Middle frontal gyrus (tissue), 1 donor: ENCODE results near the gene FRMD4A.

ENCODE experiments used
- DNase-seq: peaks from one replicate; pipeline ENCODE4 v3.0.0-alpha.2; 2015; ENCODE audit warnings: low spot score; ENCODE audit errors: extremely low spot score

The FRMD4A gene

GRCh38 chr10:13990392-13990805, 340.3 kb downstream of the FRMD4A start:
- DNase-seq: no peak

GRCh38 chr10:13989616-13990015, 341.1 kb downstream of the FRMD4A start:
- no peak for DNase-seq

DNA sequence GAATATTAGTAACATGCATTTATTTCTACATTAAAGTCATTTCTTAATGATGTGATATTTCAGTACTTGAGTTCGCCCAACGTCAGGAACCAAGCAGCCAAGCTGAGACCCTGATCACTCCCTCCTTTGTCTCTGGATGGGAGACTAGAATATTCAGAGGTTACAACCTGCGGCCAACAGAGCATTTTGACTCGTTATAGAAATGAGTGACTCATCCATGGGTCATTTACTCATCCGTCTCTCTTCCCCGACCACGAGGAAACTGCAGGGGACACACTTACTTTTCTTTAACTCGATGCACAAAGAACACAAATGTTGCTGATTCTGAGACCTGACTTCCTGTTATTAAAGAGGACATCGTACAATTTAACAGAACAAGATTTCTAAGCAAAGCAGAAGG, 343.3 kb downstream of the FRMD4A start:
- no peak for DNase-seq

DNA sequence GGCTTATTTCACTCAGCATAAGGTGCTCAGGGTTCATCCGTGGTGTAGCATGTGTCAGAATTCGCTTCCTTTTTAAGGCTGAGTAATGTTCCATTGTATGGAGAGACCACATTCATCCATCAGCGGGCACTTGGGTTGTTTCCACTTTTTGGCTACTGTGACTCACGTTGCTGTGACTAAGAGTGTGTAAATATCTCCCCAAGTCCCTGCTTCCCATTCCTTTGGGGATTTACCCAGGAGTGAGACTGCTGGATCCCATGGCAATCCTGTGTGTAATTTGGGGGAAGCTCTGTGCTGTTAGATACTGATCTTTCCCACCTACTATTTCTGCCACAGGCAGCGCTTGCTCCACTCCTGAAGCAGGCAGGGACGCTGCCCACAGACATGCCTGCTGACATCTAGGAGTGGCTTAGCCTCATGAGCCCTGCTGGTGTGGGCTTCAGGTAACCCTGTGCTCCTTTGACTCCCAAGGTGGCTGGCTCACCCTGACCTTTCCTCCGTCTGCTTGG, 346.0 kb downstream of the FRMD4A start:
- no peak for DNase-seq

DNA sequence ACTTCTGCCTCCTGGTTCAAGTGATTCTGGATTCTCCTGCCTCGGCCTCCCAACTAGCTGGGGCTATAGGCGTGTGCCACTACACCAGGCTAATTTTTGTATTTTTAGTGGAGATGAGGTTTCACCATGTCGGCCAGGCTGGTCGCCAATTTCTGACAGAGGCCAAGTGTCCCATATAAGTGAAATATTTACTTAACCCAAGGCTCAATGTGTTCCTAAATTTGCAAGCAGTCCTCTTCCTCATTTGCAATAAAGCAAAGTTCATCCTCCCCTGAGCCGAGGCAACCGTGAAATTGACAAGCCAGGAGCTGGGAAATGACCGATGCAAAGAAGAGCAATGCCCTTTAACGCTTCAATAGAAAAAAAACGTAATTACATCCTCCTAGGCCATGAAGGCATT, 347.7 kb downstream of the FRMD4A start:
- no peak for DNase-seq

- no peak for DNase-seq
Measured at GRCh38 chr10:13978533-13979115, 352.1 kb downstream of the FRMD4A start.

- no peak for DNase-seq
Measured at GRCh38 chr10:13977861-13978532, 352.7 kb downstream of the FRMD4A start.

DNA sequence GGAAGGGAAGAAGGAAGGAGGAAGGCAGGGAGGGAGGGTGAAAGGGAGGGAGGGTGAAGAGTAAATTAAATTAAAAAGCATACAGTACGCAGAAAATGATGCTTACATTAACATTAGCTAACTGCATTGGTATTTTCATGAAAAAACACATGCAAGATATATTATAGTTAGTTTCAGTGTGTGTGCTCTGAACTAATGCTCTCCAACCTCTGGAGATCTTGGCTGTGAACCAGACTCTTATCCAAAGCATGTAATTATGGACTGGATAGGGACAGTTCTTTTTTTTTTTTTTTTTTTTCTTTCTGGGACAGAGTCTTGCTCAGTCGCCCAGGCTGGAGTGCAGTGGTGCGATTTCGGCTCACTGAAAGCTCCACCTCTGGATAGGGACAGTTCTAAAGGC, 357.0 kb downstream of the FRMD4A start:
- DNase-seq: no peak

DNA sequence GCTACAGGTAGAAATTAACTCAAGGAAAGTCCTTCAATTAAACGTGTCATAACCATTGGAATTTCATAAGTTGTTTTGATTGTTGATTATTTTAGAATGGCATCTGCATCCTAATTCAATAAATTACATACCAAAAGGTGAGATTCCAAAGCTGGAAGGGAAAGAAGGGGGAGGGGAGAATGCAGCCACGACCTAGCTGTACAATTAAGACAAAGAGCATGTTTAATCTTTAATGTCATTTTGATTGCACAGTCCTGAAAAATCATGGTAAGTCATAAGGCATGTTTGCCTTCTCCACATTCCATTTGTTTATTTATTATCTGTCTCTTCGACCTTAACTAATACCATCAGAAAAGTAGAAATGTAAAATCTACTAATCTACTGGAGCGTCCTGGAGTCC, 358.1 kb downstream of the FRMD4A start:
- DNase-seq: no peak

- DNase-seq: no peak
Measured at GRCh38 chr10:13971601-13972475, 358.9 kb downstream of the FRMD4A start.

DNA sequence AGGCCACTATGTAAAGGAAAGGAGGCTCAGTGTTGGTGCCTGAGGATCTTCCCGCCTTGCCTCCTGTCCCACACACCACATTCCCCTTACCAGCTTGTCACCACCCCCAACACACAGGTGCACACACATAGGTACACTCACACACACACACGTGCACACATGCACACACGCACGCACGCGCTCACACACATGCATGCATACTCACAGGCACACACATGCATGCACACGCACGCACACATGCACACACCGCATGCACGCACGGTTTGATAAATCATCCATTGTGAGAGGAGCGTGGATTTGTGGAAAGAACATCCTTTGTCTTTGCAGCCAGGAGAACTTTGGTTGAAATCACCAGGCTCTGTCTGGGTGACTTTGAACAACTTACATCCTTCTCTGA, 359.8 kb downstream of the FRMD4A start:
- no peak for DNase-seq

DNA sequence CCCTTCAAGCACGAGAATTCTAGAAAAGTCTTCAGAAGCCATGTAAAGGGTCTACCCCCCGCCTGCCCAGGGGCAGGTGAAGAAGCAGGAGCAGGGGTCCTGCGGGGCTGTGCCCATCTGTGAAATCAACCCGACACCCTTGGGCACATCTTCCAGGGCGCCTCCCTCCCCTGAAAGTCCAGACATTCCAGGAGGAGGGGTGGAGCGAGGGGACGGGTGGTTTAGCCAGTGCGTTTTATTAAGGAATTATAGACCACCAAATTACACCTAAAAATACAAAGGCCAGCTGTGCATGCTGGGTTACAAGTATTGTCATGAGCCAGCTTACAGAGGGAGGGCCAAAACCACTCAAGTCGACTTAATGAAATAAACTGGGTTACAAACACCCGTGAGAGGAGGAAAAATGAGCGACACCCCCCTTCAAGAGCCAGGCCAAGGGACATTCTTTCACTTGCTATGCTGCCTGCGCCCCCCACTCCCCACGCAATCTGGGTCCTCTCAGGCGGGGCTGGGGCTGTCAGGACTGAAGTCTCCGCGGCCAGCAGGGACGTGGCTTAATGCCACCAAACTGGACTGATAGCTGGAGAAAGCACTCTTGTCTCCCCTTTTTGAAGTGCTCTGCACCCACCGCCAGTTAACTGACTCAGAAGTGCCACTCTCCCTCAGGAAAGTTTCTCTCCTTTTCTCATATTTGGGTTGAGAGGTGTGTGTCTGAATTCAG, 360.3 kb downstream of the FRMD4A start:
- DNase-seq: no peak

- no peak for DNase-seq
Measured at GRCh38 chr10:13969792-13970140, 361.0 kb downstream of the FRMD4A start.

- no peak for DNase-seq
Measured at GRCh38 chr10:13969118-13969791, 361.5 kb downstream of the FRMD4A start.

GRCh38 chr10:13961853-13962252, 368.9 kb downstream of the FRMD4A start:
- no peak for DNase-seq

- DNase-seq: no peak
Measured at GRCh38 chr10:13961097-13961496, 369.6 kb downstream of the FRMD4A start.

DNA sequence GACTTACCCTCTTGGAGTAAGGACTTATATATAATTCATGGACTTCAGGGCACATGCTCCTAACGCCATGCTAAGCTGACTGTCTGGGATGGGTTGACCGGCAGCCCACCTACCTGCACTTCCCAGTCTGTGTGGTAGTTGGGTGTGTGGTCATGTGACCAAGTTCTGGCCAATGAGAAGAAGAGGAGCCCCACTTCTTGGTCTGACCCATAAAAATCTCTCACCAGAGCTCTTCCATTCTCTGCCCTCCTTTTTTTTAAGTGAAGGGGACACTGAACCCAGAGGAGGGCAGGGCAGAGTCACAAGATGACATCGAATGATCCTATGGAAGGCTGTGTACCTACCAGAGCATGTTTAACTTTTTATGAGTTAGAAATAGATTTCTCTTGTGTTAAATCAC, 370.1 kb downstream of the FRMD4A start:
- DNase-seq: no peak

- no peak for DNase-seq
Measured at GRCh38 chr10:13959443-13960359, 371.0 kb downstream of the FRMD4A start.

DNA sequence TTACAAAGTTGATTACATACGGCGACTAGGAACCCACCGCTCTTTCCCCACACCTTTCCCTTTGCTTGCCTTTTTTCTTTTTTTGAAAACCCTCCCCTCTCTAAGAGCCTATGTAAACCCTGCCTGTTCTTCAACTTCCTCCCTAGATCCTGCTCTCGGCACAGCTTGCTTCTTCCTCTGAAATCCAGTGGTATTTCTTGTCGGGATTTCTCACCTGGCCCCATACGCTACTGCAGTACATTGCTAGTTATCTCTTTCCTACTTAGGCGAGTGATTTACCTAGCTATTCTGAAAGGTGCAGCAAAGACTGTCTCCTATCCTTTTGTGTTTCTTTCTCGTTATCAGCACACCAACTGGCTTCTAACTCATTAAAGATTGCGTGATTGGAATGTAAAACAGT, 372.9 kb downstream of the FRMD4A start:
- no peak for DNase-seq

DNA sequence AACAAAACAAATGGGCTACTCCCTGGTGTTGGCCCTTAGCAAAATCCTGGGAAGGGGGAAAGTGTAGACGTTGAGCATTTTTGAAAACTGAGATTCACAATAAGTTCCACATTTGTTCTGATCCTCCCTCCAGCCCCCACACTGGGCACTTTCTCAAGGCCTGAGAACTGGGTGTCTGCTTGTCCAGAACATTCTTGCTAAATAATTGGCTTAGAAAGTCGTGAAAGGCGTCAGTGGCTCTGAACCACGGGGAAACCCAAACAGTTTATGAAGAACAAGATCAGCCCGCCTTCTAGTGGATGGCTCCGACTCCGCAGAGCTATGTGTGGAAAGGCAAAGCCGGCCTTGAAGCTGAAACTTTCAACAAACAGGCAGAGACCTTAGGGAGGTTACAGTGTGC, 373.9 kb downstream of the FRMD4A start:
- no peak for DNase-seq
